Prostate gland (tissue), 2 donors: ENCODE results near the gene IPP. TPM values are rescaled to one million over a fixed set of nuclear protein-coding genes. Genes with fewer than 3 reads are reported as not detected.
"Not testable (repeated sequence)": the region's sequence is repeated elsewhere in the genome, so short reads cannot be mapped to it uniquely, and the experiment has no call there.

Experiments
- DNase-seq: peaks from one replicate; pipeline ENCODE4 v3.0.0-alpha.2; 2019; ENCODE audit warnings: low spot score
- H3K27ac ChIP-seq, 2 donors: fragments of 200-600 bp; sonication (generic); 2 replicates each; pipeline ENCODE4 v1.5.1; 2017 to 2019
- H3K27me3 ChIP-seq: fragments of 200-600 bp; sonication (generic); replicated peaks from 2 replicates; pipeline ENCODE4 v1.5.1; 2019; ENCODE audit not compliant: insufficient read depth
- H3K36me3 ChIP-seq, 2 donors: fragments of 200-600 bp; sonication (generic); 1 replicate in 1 of 2; 2 replicates in 1 of 2; pipeline versions ENCODE4 v1.5.1 to v1.8.1; 2017 to 2019
- H3K4me1 ChIP-seq: fragments of 200-600 bp; sonication (generic); replicated peaks from 2 replicates; pipeline ENCODE4 v1.5.1; 2019
- H3K4me3 ChIP-seq, 2 donors: fragments of 200-600 bp; sonication (generic); 2 replicates each; pipeline ENCODE4 v1.5.1; 2017 to 2019
- H3K9me3 ChIP-seq: fragments of 200-600 bp; sonication (generic); 2 replicates; pipeline ENCODE4 v1.5.1; 2017
- POLR2A ChIP-seq: fragments of 450-650 bp; IDR thresholded peaks from one replicate; pipeline ENCODE4 v1.6.1; 2016; ENCODE audit warnings: antibody characterized with exemption, mild to moderate bottlenecking
- POLR2AphosphoS5 ChIP-seq: sonication (generic); formaldehyde crosslinking; IDR thresholded peaks from one replicate; pipeline ENCODE4 v1.6.1; 2017; ENCODE audit warnings: antibody characterized with exemption
- WGBS: methylation state at CpG from one replicate; pipeline ENCODE4 v1.1.5; 2018; 5-methylcytosine and 5-hydroxymethylcytosine counted together
- intact Hi-C: fragments of 100-400 bp; cut with DNase I; formaldehyde crosslinking; loops from one replicate; pipeline ENCODE4 v1.14.2; 2022
- total RNA-seq, 2 donors: library from RNA; depleted of rRNA; stranded (reverse); fragments of >200 nt; gene quantifications; one replicate each; pipeline ENCODE4 v1.1.0, GENCODE V29; 2016
- TF ChIP-seq, protein P1 (sequence below), 4 experiments: fragments of 200-600 bp in 2 of 4; fragments of 450-650 bp in 2 of 4; sonication (generic) in 2 of 4; IDR thresholded peaks; 1 replicate in 3 of 4; 2 replicates in 1 of 4; pipeline ENCODE4 v1.5.1; 2016 to 2019; ENCODE audit warnings: antibody characterized with exemption in 4 of 4, mild to moderate bottlenecking in 2 of 4, moderate library complexity in 2 of 4

Gene IPP
- total RNA-seq, 2 donors from 2014 or later: 14.8 to 16.1 TPM

DNA sequence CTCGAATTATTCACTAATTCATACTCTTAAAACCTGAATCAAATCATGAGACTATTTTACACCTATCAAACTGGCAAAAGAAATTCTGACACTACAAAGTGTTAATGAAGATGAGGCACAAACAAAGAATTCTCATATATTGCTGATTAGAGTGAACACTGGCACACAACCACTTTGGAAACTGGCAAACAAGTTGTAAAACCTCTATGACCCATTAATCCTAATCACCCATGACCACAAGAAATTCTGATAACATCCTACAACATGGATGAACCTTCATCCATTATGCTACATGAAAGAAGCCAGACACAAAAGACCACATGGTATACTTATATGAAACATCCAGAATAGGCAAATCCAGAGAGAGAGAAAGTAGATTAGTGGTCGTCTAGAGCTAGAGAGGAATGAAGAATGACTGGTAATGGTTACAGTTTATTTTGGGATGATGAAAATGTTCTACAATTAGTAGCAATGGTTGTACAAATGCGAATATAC is 72.7 kb downstream of the IPP start:
- intact Hi-C loops: no loop called here
- TF ChIP-seq, protein P1, sequence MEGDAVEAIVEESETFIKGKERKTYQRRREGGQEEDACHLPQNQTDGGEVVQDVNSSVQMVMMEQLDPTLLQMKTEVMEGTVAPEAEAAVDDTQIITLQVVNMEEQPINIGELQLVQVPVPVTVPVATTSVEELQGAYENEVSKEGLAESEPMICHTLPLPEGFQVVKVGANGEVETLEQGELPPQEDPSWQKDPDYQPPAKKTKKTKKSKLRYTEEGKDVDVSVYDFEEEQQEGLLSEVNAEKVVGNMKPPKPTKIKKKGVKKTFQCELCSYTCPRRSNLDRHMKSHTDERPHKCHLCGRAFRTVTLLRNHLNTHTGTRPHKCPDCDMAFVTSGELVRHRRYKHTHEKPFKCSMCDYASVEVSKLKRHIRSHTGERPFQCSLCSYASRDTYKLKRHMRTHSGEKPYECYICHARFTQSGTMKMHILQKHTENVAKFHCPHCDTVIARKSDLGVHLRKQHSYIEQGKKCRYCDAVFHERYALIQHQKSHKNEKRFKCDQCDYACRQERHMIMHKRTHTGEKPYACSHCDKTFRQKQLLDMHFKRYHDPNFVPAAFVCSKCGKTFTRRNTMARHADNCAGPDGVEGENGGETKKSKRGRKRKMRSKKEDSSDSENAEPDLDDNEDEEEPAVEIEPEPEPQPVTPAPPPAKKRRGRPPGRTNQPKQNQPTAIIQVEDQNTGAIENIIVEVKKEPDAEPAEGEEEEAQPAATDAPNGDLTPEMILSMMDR (IDR thresholded peaks at IDR 0.05): no peak
- TF ChIP-seq POLR2AphosphoS5 (no peak), POLR2A (no peak)
- no peak overlapping the region for H3K27ac ChIP-seq
- no peak for DNase-seq
- H3K36me3 ChIP-seq: no peaks in the 10 kb centered on the region
- 70% methylated on average over 3 of the region's 3 CpGs for WGBS
- no peaks in the 10 kb centered on the region for H3K9me3 ChIP-seq
- H3K4me1 ChIP-seq: peaks cover 15% of the 10 kb centered on the region
- H3K27me3 ChIP-seq: no peaks in the 10 kb centered on the region
- no peak overlapping the region for H3K4me3 ChIP-seq

DNA sequence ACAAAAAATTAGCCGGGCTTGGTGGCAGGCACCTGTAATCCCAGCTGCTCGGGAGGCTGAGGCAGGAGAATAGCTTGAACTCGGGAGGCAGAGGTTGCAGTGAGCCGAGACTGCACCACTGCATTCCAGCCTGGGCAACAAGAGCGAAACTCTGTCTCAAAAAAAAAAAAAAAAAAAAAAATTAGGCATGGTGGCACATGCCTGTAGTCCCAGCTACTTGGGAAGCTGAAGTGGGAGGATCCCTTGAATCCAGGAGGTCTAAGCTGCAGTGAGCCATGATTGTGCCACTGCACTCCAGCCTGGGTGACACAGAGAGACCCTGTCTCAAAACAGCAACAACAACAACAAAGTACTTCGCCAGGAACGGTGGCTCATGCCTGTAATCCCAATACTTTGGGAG is 73.9 kb downstream of the IPP start:
- H3K36me3 ChIP-seq, H3K4me3 ChIP-seq, H3K27ac ChIP-seq, H3K27me3 ChIP-seq, H3K9me3 ChIP-seq, intact Hi-C loops, DNase-seq: not testable (repeated sequence)
- 95% methylated on average over 7 of the region's 7 CpGs for WGBS
- peaks cover 15% of the 10 kb centered on the region for H3K4me1 ChIP-seq

DNA sequence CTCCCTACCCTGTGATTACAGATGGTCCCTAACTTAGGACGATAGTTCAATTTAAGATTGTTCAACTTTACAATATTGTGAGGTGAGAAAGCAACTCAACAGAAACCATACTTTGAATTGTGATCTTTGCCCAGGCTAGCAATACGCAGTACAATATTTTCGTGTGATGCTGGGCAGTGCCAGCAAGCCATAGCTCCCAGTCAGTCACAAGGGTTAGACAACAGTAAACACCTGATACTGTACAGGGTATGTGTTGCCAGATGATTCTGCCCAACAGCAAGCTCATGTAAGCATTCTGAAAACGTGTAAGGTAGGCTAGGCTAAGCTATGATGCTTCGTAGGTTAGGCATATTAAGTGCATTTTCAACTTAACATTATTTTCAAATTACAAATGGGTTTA is 76.0 kb downstream of the IPP start:
- TF ChIP-seq, protein P1 (IDR thresholded peaks at IDR 0.05): no peak
- TF ChIP-seq POLR2AphosphoS5 (no peak), POLR2A (no peak)
- no peaks in the 10 kb centered on the region for H3K9me3 ChIP-seq
- intact Hi-C loops: no loop called here
- DNase-seq: no peak
- H3K4me1 ChIP-seq: no peaks in the 10 kb centered on the region
- no peaks in the 10 kb centered on the region for H3K36me3 ChIP-seq
- H3K4me3 ChIP-seq: no peak overlapping the region
- H3K27me3 ChIP-seq: no peaks in the 10 kb centered on the region
- 82% methylated on average over 5 of the region's 5 CpGs for WGBS
- H3K27ac ChIP-seq: no peak overlapping the region

DNA sequence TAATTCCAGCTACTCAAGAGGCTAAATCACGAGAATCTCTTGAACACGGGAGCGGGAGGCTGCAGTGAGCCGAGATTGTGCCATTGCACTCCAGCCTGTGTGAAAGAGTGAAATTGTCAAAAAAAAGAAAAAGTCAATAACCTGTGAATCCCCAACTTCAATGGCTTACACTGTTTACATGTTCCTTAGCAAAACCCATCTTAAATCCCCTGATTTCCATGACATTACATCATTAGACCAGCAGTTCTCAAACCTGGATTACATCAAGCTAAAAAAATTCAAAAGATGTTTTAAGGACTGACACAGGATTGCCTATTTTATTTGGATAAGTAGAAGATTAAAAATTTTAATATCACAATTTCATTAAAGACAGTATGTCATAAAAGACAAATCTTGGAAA is 76.5 kb downstream of the IPP start:
- intact Hi-C loops: no loop called here
- Histone ChIP-seq H3K27me3 (no peaks in the 10 kb centered on the region), H3K9me3 (no peaks in the 10 kb centered on the region), H3K4me3 (no peak overlapping the region), H3K27ac (no peak overlapping the region), H3K36me3 (no peaks in the 10 kb centered on the region), H3K4me1 (no peaks in the 10 kb centered on the region)
- DNase-seq: no peak
- 95% methylated on average over 4 of the region's 4 CpGs for whole genome bisulfite sequencing
- TF ChIP-seq POLR2A: no peak
- no peak for TF ChIP-seq POLR2AphosphoS5
- TF ChIP-seq, protein P1 (IDR thresholded peaks at IDR 0.05): no peak

DNA sequence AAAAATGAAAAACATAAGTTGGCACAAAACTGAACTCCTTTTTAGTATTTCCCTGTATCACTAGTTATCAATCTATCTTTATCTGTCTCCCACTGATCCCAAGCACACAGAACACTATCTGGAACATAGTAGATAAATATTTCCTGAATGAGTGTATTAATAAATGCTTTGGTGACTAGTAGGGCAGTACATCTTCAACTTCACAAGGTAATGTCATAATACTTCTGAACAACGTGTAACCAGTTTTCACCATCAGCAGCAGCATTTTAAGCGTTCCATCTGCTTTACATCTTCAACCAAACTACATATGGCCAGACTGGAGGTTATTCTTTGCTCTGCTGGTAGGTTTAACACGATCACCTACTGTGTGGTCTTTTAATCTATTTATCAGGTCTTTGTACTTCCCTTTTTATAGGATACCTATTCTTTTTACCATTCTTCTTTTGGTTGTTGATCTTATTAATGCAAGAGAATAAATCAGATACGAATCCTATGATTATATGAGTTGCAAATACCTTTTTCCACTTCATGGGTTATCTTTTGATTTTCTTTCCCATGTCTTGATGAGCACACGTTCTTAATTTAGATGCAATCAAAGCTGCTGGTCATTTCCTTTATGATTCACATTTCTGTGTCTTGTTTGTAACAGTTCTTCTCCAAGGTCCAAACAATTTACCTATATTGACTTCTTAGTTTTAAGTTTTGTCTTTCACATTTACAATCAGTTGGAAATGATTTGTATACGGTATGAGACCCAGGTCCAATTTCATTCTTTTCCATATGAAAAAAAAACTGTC is 80.4 kb downstream of the IPP start:
- no peaks in the 10 kb centered on the region for H3K9me3 ChIP-seq
- no peak for DNase-seq
- no peak for TF ChIP-seq POLR2AphosphoS5
- TF ChIP-seq, protein P1 (IDR thresholded peaks at IDR 0.05): no peak
- 68% methylated on average over 6 of the region's 6 CpGs for WGBS
- no peak overlapping the region for H3K27ac ChIP-seq
- H3K4me3 ChIP-seq: no peak overlapping the region
- H3K4me1 ChIP-seq: no peaks in the 10 kb centered on the region
- H3K27me3 ChIP-seq: no peaks in the 10 kb centered on the region
- intact Hi-C loops: no loop called here
- H3K36me3 ChIP-seq: no peaks in the 10 kb centered on the region
